Stimulated activated CD4-positive, alpha-beta T cell treated with anti-CD3 and anti-CD28 coated beads, Interleukin-12 subunit alpha, Interleukin-12 subunit beta, amount 100 ng/mL, for 24 hours (primary cell): Measurements from ENCODE around the gene TEKT3.

Experiments
- DNase-seq, 2 experiments: peaks; one replicate each; pipeline ENCODE4 v3.0.0-alpha.2; 2020; ENCODE audit warnings: low read depth in 2 of 2

Gene TEKT3

DNA sequence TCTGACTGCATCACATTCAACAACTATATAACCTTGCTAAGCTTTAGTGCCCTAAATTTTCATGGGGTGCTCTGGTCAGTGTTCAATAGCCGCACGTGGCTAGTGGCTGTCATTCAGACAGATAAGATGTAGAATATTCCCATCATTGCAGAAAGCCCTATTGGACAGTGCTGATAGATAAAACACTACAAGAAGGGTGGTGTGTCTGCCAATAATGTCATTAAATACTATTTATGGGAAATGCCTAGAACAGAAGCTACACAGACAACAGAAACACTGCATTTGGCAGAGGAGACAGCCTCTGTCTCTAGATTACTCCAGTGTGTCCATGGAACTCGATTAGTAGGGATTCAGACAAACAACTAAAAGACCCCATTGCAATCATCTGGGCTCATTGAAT, 47.8 kb downstream of the TEKT3 start:
- no peak for DNase-seq

DNA sequence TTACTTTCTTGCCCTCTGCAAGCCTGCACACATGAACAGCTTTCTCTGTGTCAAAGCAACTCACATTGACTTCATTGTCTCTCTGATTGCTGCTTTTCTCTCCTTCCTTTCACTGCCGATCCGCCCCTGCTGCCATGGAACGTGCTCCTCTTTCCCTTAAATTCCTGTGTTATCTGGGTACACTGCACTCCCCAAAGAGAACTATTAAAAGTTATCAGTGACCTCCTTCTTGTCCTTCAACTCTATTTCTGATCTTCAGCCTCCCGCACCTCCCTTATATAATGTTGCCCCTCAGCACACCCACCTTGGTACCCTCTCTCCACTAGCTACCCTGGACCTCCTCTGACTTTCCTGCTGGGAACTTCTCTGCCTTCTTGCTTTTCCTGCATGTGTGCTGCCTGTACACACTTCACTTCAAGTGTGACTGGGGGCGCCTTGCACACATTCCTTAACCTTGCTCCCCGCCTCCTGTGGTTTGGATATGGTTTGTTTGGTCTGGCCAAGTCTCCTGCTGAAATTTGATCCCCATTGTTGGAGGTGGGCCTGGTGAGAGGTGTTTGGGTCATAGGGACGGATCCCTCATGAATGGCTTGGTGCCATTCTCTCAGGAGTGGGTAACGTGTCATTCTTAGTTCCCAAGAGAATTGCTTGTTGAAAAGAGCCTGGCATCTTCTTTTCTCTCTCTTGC, 49.6 kb downstream of the TEKT3 start:
- DNase-seq = no peak

DNA sequence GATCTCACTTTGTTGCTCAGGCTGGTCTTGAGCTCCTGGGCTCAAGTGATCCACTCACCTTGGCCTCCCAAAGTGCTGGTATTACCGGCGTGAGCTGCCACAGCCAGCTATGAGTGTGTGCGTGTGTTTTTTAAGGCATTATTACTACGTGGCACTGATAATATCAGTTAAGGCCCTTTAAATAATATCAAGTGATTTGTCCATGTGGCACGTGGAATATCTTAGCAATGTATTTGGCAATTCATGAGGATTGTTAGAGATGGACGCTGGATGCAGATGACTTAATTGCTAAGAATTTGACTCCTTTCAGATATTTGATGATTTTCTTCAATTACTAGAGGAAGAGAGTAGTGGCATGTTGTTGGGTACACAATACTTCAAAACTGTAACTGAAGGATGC, 50.8 kb downstream of the TEKT3 start:
- DNase-seq = no peak

DNA sequence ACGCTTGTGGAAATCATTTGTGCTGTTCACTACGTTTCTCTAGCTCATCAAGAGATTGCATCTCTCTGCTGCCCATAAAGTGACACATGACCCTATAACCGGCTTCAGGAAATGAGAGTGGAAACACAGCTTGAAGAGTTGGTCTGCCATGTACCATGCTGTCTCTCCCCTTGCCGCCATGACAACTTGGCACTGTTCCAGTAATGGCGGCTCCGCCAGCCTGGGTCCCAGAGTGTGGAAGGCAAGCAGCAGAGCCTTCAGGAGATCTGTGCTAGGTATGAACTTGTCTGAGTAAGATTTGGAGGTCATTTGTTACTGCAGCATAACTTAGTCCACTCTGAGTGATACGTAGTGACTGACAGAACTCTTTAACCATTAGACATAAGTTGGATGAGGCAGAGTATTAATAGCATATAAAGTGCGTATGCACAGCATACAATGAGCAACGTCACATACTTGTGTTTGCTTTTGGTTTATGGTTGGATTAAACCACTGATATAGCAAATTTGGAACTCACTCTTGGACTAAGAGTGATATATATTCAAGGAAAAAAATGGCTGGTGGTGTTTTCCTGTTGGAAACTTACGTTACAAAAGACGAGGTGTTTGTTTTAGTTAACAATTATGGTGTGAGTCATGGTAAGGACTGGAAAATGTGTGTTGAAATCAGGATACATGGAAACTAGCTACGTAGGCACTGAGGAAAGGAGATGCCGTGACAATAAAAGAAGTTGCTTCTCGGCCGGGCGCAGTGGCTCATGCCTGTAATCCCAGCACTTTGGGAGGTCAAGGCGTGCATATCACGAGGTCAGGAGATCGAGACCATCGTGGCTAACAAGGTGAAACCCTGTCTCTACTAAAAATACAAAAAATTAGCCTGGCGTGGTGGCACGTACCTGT, 51.9 kb downstream of the TEKT3 start:
- no peak for DNase-seq

DNA sequence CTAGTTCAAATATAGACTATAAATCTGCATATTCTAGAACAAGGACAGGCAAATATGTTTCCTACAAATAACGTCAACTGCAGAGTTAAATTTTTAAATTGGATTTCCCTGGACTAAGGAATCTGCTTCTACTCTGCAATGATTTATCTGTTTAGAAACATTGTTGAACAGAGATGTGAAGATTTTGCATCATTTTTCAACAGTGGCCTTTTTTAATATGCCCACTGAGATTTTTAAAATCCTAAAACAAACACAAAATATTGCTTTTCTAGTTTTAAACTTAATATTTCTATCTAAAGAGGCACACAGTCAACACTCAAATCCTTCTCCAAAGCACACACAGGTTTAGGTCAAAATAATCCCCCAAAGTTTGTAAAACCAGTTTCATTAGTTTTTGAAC, 52.5 kb downstream of the TEKT3 start:
- DNase-seq = no peak

DNA sequence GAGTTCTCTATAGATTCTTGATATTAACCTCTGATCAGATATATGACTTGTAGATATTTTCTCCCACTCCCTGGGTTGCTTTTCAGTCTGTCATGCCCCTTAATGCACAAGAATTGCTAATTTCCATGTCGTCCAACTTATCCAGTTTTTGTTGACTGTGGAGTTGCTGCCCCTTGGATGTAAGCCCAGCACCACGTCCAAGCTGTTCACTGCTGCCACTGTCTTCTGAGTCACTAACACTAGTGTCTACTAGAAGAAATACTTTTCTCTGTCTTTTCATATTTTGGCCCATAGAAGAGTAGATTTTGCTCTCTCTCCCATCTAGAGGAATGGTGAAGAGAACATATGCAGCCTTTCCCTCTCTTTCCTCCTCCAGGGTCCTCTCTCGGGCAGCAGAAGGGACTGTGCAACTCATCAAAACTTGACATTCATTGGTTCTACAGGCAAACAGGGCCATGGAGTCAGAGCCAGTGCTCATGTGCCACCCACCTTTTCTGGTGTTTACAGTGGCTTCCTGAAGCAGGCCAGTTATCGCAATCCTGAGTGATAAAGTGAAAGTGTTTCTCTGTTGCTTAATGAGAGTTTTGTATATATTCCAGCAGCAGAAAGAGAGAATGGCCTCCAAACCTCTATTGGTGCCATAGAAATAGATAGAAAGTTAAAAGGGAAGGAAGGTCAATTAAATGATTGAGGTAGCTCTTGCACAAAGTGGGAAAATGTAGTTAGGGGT, 53.7 kb downstream of the TEKT3 start:
- DNase-seq = no peak

DNA sequence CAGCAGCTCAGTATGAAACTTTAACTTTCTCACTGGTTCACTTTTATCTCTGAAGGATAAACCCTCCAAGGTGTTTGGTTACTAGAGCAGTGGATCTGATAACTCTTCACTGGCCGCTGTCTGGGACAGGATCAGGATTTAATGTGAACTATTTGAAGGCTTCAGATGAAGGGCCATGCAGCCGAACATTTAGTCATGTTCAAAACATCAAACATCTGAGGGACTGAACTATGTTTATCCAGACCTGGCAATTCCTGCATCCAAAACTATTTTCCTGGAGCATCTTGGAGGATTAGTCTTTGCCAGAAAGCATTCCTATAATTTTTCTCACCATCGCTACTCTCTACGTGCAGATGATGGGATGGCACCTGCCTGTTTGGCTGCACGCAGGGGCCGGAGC, 55.9 kb downstream of the TEKT3 start:
- DNase-seq = no peak

DNA sequence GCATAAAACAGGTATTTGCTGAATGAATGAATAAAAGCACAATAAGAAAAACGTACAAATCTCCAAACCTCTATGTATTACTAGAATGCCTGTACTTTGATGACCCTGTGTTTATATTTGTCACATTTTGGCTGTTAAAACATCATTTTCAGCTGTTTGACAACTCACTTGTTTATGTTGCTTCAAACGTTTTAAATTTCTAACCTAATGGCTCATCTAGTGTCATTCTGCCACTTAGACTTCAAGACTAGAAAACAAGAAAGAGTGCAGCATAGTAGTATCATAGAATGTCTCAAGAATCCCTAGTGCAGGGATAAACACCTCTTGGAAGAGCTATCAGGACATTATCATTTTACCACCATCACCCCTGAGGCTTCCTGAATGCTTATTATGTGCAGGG, 56.9 kb downstream of the TEKT3 start:
- DNase-seq = no peak

DNA sequence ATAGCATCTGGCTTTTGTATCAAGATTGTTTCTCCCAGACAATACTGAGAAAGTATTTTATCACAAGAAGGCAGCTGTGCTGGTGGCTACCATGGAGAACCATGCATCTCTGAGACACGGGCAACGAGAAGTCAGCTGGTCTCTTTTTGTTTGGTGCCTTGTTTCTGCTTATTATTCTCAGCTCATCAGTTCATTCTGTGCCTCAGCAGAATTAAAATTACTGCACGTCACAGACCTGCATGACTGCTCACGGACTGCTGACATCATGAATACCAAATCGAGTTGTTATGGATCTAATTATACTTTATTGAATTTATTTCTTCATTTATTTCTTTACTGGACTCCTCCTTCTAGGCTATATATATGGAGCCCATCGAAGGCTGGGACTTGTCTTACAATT, 57.3 kb downstream of the TEKT3 start:
- no peak for DNase-seq

DNA sequence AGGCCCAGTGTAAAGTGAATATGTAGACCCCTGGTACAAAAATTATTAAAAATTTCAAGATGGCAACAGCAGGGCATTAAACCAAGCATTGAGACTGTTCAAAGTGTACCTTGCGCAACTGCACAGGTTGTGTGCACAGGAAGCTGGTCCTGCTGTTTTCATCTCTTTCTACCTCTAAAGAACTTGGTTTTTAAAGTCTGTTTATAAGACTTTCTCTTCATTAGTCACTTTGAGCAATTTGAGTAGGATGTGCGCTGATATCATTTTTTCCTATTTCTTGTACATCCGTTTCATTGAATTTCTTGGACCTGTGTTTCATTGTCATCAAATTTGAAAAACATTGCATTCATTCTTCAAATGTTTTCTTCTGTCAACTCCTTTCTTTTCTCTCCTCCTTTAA, 59.5 kb downstream of the TEKT3 start:
- DNase-seq = no peak

DNA sequence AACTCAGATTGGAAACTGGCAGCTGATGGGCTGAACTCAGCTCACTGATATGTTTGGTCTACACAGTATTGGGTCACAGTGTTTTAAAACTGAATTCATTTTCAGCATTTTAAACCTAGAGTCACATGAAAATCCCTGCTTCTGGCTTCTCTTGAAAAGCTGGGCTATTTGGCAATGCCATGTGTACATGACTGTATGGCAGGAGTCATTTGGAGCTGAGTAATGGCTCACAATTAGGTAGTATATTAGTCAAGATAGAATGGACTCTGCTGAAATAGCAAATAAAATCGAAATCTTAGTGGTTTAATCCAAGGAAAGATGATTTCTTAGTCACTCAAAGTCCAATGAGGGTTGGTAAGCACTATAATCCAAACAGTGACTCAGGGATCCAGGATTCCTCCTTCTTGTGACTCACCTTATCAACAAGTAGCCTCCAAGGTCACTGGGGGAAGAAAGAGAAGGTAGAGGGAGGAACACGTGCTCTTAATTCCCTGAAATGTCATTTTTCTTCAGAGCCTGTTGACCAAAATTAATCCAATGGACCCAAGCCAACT, 62.4 kb downstream of the TEKT3 start:
- no peak for DNase-seq

DNA sequence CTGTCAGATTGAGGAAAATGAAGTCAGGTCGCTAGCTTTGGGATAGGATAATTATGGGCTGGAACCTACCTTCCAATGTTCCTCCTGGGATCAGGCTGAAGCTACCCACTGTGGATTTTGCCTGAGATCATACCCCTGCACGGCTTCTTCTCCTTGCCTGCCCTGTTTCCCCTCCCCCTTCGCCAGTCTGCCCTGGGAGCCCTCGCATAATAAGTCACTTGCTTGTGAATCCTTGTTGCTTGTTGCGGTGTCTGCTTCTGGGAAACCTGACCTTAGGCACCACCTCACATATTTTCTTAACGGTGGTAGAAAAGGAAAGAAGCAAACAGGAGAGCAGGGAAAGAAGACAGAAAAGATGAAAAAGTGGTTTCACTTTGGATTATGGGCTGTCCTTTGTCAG, 63.0 kb downstream of the TEKT3 start:
- no peak for DNase-seq

DNA sequence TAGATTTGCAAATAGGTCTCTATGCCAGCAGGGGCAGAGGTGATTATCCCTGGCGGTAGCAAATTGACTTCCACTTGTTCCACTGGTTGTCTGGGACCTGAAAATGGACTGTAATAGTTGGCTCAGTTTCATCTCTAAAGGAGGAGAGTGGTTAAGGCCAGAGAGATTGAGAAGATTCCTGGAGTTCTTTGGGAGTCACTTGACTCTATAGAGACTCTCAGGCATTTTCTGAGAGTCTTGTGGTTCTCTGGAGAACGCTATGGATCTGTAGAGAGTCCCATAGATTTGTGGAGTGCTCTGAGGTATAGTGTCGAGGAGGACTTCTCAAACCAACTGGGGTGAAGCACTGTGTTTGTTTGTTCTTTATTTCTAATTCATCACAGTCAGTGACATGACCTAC, 67.4 kb downstream of the TEKT3 start:
- no peak for DNase-seq

DNA sequence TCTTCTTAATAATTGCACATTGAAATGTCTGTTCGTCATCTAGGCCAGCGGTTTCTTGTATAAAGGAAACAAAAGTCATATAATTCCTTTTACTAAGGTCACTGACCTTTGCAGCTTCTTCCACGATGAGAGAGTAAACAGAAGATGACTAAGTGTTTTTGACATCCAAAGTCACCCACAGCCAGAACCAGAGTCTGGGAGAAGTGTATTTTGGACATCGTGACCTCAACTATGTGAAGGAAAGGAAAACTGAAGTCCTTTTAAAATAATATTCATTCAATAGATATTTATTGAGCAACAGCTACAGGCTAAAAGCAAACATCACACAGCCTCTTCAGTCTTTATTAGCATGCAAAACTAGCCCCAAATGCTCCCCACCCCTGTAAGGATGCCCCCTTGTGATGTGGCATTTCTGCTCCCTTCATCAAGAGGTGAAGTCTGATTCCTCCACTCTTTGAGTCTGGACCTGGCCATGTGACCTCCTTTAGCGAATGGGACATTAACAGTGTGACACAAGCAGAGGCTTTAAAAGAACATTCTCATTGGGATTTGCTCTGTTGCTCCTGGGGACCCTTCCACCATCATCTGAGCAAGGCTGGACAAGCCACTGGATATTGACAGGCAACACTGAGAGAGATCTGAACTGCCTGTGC, 68.1 kb downstream of the TEKT3 start:
- no peak for DNase-seq

DNA sequence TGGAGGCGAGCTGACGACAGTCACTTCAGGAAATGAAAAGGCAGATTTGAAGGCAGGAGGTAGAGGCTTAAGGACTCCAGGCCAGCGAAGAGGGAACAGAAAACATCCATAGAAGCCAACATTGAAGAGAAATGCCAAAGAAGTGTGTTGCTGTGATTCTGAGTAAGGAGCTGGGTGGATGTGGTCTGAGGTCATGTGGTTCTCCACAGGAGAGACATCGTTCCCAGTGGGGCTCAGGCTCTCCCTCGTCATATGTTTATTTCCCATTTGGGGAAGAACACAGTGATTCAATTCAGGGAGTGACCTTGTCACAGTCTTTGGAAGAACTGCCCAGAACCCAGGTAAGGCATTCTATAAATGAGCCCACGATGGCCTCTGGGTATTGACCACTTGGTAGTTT, 69.7 kb downstream of the TEKT3 start:
- DNase-seq = no peak

DNA sequence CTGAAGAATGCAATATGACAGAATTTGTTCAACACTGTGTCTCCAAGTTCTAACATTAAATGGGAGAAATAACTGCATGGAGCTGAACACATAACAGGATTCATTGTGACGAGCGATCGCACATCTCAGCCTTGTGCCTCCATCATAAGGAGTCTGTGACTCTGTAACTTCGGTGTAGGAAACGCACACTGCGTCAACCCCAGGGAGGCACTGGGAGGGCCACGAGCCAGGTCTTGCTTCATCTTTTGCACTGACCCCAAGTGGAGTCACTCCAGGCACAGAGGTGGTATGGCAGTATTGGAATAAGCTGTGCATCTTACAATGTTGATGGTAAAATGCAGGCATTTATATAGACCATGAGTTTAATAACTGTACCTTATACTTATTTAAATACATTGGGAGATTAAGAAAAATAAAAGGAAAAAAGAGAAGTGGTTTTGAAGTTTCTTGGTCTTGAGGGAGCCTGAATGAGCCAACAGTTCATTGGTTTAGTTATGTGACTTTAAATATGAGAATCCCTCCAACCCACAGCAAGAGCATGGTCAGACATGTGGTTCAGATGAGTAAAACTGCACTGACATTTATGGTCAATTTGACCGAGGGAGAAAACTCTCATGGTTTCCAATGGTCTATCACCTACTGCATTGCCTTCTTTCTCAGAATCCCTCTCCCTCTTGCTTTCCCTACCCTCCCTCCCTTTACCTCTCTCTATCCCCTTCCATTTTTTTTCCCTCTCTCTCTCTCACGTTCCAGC, 70.6 kb downstream of the TEKT3 start:
- DNase-seq = no peak

DNA sequence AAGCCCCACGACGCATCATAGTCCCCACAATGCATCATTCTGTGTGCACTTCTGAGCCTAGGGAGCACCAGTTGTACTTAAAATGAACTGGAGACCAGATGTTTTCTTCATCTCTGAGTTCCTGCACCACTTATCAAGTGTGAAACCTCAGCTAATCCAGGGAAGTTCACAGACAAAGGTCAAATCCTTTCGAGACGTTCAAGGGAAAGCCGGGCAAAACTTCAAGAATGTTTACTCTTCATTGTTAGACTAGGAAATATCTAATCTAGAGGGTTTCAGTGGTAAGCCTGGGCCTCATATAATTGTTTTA, 71.7 kb downstream of the TEKT3 start:
- DNase-seq = no peak

DNA sequence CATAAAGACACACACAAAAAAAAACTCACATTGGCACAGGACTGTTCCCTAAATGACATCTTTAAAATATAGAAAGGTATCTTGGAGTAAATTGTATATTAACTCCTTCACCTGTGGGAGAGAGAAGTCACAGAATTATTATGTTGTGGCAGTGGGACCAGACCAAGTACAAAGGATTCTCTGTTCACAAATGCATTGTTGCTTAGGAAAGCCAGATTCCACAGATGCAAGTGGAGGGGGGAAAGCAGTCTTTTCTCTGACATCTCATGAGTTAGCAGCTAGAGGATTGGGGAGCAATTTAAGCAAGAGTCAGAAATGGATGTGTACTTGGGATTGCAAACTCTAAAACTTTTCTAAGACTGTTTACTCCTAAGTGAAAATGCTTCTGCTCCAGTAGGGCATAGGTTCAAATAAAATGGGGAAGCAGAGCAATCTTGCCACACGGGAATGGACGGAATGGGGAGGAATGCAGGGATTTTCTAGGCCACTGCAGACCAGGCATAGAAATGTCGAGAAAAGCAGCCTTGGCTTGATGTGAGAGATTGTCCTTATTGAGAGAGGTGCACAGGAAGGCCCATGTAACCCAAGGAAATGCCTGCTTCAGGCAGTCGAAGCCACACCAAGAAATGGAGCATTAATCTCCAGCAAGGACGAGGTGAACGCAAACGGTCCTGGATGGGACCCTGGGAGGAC, 72.2 kb downstream of the TEKT3 start:
- no peak for DNase-seq

DNA sequence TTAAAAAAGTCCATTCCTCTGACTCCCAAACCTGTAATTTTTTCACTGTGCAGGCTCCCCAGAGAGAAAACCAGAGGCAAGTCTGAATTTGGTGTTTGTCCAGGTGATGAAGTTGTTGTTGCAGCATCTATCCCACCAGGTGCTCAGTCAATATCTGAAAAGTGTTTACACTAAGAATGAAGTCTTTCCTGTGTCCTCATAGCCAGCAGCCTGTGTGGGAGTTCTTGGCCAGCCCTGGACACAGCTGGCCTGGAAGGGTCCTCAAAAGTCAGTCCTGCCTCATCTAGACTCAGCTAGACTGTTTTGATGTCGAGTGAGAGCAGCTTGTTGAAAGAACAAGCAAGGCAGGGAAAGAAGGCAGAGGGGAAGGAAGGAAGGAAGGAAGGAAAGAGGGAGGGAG, 72.9 kb downstream of the TEKT3 start:
- no peak for DNase-seq

DNA sequence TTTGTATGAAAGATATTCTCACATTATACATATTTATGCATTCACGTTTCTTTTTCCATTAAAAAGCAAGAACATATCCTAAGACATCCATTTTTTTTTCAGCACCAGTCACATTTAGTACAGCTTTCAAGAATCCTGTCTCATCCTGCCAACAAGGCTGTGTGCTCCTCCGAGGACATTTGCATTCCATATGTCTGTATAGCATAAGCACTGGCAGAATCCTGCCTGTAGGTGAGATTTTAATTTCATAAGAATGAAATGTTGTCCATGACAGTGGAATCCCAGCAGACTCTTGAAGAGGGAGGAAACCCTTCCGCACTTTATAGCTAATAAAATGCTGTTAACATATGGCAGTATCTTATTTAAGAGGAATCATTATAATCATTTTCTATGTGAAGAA, 73.4 kb downstream of the TEKT3 start:
- no peak for DNase-seq
